HG03108 (cell line): Measurements from ENCODE around the gene GSX1.
"Not testable (repeated sequence)": the region's sequence is repeated elsewhere in the genome, so short reads cannot be mapped to it uniquely, and the experiment has no call there.

ENCODE experiments used
- ATAC-seq: cut with Tn5 transposase; IDR thresholded peaks from one replicate; pipeline ENCODE4 v1.9.1; 2021; ENCODE audit warnings: moderate library complexity; ENCODE audit not compliant: unreplicated experiment

Gene GSX1

GRCh38 chr13:27792393-27793218, at the start of gene GSX1:
TSS of gene GSX1 (plus strand) at chr13:27792483. CDS start at chr13:27792691, 208 bp downstream.
- ATAC-seq, result no peak

GRCh38 chr13:27744801-27745200, 47.5 kb upstream of the GSX1 start:
- ATAC-seq, result no peak

DNA sequence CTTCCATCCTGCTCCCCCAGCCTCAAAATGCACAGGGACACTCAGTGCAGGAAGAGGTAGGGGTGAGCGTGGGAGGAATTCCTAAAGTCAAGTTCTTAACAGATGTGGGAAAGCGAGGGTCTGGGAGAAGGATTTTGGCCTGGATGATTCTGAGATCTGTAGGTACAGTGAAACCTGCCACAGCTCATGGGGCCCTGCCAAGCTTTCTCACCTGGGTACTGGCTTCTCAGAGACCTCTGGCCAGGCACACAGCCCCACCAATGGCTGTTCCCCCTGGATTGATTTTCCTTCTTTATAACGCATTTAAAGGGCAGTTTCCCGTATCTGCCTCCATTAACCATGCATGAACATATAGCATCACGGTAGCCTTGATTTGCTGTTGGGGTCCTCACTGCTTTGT, 47.0 kb upstream of the GSX1 start:
- no peak for ATAC-seq

DNA sequence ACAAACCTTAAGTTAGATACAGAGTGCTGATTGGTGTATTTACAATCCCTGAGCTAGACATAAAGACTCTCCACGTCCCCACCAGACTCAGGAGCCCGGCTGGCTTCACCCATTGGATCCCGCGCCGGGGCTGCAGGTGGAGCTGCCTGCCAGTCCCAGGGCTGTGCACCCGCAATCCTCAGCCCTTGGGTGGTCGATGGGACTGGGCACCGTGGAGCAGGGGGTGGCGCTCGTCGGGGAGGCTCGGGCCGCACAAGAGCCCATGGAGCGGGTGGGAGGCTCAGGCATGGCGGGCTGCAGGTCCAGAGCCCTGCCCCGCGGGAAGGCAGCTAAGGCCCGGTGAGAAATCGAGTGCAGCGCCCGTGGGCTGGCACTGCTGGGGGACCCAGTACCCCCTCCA, 44.1 kb upstream of the GSX1 start:
- ATAC-seq, result not testable (repeated sequence)

DNA sequence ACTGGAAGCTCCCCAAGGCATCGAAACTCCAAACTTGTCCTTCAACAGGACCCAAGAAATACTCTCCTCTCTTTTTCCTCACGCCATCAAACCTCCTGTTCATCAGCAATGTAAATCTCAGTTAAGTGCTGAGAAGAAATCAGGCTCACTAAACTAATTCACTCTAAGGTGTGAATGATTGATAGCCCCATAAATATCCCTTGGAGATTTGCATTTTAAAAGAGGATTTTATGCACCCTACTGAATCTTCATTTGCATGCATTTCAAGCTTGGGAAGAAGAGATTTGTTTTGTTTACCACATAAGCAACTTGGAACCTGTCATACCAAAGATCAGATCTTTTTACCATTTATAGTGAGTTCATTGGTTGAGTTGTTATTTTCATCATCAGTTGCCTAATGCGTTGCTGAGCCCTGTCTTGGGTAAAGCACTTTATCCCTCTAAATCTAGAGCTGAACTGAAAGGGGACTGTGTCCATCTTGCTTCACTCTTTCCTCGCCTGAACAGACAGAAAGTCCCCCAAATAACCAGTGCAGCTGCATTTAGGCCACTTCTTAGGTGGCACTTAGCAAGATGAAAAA, 40.2 kb upstream of the GSX1 start:
- no peak for ATAC-seq

DNA sequence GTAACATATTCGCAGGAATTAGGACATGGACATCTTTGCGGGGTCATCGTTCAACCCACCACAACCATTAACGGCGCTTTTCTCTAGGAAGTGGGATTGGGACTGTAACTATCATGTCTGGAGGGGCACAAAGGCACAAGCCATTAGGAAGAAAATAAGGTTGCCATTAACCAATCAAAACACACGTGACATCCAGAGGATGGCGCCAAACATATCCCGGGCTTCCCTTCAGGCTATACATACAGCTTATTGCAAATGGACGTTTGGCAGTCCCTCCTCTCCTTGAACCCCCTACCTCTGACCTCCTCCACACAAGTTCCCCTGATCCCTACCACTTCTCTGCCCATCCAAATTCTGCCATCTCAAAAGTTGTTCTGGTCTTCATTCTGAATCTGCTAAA, 26.6 kb upstream of the GSX1 start:
- no peak for ATAC-seq

DNA sequence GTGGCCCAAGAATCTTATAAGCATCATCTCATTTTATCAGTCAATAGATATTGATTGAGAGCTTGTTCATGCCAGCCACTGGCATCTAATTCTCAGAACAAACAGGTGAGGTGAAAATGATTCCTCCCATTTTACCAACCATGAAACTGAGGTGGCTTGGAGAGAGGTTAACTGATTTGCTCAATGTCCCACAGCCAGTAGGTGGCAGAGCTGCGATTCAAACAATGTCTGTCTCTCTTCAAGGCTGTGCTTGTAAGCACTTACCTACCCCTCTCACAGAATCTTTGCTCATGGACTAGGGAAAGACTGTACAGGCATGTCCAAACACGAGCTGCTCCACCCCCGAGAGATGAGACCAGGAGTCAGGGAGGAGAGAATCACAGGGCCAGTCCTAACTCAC, 21.5 kb upstream of the GSX1 start:
- ATAC-seq, result no peak

GRCh38 chr13:27772651-27773425, 19.4 kb upstream of the GSX1 start:
- ATAC-seq, result no peak

- ATAC-seq, result no peak
Observed at GRCh38 chr13:27774169-27774568, 18.1 kb upstream of the GSX1 start.

DNA sequence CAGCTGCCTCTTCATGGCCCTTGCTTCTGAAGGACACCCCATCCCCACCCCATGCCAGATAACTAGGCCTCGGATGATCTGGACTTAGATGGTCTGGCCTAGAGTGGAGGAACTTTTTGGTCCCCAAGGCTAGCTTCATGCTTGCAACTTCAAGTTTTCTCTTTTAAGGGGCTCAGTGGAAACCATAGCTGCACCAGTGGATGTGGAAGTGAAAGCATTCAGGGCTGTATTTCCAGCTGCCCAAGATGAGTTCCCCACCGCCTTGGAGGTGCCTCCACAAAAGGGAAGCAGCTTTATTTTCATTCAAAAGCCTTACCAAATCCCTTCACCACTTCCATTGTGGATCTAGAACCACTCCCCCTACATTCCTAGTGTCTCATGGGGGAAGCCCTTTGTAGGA, 17.6 kb upstream of the GSX1 start:
- ATAC-seq, result no peak

DNA sequence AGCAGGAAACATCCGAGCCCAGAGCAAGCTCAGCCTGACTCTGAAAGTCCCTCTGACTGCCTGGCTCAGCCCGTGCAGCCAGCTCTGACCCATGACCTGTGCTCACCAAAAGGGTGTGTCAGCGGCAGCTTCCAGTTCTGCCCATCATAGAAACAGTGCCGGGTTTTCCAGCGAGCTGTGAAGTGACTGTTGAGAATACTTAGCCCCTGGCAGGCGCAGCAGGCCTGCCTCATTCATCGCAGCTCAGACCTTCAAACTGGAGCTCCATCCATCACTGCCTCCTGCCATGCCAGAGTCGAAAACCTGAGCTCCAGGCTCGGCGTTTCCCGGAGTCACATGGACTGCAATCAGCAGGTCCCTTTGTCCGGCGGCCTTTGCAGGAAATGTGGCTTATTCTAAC, 16.3 kb upstream of the GSX1 start:
- ATAC-seq, result no peak

GRCh38 chr13:27782151-27782550, 10.1 kb upstream of the GSX1 start:
- no peak for ATAC-seq

DNA sequence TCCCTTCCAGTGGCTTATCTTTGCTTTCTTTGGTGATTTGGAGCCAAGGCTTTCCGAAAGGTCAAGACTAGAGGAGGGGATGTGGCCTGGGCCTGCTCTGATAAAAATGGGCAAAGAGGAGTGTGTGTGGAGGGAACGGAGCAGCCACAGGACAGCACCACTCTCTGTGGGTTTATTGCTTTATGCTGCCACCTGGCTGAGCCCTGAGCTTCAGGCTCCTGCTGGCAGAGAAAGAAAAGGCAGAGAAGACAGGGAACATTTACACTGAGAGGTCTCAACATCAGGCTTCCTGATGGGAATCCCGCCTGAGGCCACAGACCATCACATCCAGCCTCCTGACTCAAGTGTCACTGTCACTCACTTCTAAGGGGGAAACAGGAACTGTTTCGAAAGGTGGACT, 9.2 kb upstream of the GSX1 start:
- no peak for ATAC-seq

- no peak for ATAC-seq
Observed at GRCh38 chr13:27788271-27788670, 4.0 kb upstream of the GSX1 start.

- ATAC-seq, result no peak
Observed at GRCh38 chr13:27789153-27789494, 3.2 kb upstream of the GSX1 start.

DNA sequence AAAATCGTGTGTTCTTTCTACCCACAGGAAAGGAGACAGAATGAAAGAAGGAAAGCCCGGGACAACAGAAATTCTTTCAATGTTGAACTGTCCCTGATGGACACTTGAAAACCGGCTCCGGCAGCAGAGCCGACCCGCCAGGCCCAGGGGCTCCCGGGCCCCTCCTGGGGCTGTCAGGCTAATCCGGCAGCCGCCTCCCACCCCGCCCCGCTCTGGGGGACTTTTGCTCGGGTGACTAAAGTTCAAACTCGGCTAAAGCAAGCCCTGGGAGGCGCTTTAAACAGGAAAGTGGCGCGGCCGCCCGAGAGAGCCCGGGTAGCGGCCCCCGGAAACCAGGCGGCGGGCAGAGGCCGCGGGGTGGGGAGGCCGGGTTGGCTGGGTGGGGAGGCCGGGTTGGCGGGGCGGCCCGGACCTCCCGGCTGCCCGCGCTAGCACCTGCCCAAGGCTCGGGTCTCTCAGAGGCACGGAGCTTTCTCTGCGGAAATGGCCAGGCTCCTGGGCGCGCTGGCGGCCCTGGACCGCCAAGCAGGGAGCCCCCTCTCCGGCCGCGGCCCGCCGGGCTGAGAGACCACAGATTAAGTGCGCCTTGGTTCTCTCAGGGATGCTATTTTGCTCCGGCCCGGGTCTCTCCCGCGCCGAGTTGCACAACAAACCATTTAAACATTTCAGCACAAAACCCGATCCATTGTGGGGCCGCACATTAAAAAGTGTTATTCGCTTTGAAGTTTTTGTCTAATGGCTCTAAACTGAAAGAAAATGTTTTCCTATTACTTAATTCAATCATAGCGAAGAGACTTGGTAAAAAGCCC, 2.6 kb upstream of the GSX1 start:
- no peak for ATAC-seq

GRCh38 chr13:27790523-27790922, 1.8 kb upstream of the GSX1 start:
- ATAC-seq, result no peak

GRCh38 chr13:27791146-27791900, 960 bp upstream of the GSX1 start:
- ATAC-seq, result no peak

- ATAC-seq, result no peak
Observed at GRCh38 chr13:27791901-27792392, 336 bp upstream of the GSX1 start.
